A549 (cell line): ENCODE data around the gene IREB2. TPM values are rescaled to one million over a fixed set of nuclear protein-coding genes. Genes with fewer than 3 reads are reported as not detected.

Source experiments
- ATAC-seq, 2 experiments: fragments of 200-7000 bp in 1 of 2; fragments of >200 bp in 1 of 2; cut with Nextera tagmentation in 1 of 2; cut with Tn5 transposase in 1 of 2; 3 replicates each; pipeline versions ENCODE4 v1.8.0 to v1.9.1; 2018 to 2020; ENCODE audit warnings: mild to moderate bottlenecking in 1 of 2, moderate library complexity in 1 of 2
- CTCF ChIA-PET: fragments of 300-600 bp; sonication (Branson Sonifier 250); formaldehyde crosslinking; extraction: SDS; loops from one replicate; lab custom pipeline; 2021; ENCODE audit warnings: antibody characterized with exemption, inconsistent platforms; lab: Yijun Ruan, JAX
- POLR2A ChIA-PET: fragments of 350-600 bp; formaldehyde crosslinking; extraction: SDS; loops from one replicate; lab custom pipeline; 2021; ENCODE audit warnings: antibody characterized with exemption, inconsistent platforms; lab: Yijun Ruan, JAX
- DNase-seq, 2 experiments: peaks; one replicate each; pipeline versions ENCODE4 v3.0.0 to v3.0.0-alpha.2; 2011 to 2016; ENCODE audit warnings: low read depth in 1 of 2, low spot score in 1 of 2
- FAIRE-seq: peaks from 2 replicates; lab custom pipeline; 2011; peaks lifted over from hg19 to GRCh38; lab: Jason Lieb, UNC
- H3K27ac ChIP-seq, 2 experiments: fragments of >200 bp; sonication (Bioruptor Twin); formaldehyde crosslinking; 3 replicates each; pipeline ENCODE4 v1.5.1; 2016 to 2017
- H3K4me1 ChIP-seq: fragments of >200 bp; sonication (Bioruptor Twin); formaldehyde crosslinking; 3 replicates; pipeline ENCODE4 v1.6.1; 2016
- H3K4me2 ChIP-seq: fragments of >200 bp; sonication (Bioruptor Twin); formaldehyde crosslinking; 3 replicates; pipeline ENCODE4 v1.6.1; 2016
- H3K4me3 ChIP-seq: fragments of >200 bp; sonication (Bioruptor Twin); formaldehyde crosslinking; 3 replicates; pipeline ENCODE4 v1.5.1; 2016
- H3K9me3 ChIP-seq: fragments of >200 bp; sonication (Bioruptor Twin); formaldehyde crosslinking; 3 replicates; pipeline ENCODE4 v1.6.1; 2016
- CBX2 ChIP-seq: fragments of 200-600 bp; sonication (generic); IDR thresholded peaks from 2 replicates; pipeline ENCODE4 v1.6.1; 2016; ENCODE audit warnings: low read depth, mild to moderate bottlenecking, borderline replicate concordance
- CHD4 ChIP-seq: fragments of 200-600 bp; sonication (generic); IDR thresholded peaks from 2 replicates; pipeline ENCODE4 v1.6.1; 2016; ENCODE audit warnings: antibody characterized with exemption, mild to moderate bottlenecking, borderline replicate concordance
- ESRRA ChIP-seq: fragments of 150-350 bp; IDR thresholded peaks from 2 replicates; pipeline ENCODE4 v1.6.1; 2014; ENCODE audit warnings: mild to moderate bottlenecking, low read length, borderline replicate concordance
- FOXS1 ChIP-seq: fragments of 250-450 bp; sonication (Bioruptor Pico); IDR thresholded peaks from 2 replicates; pipeline ENCODE4 v1.5.0; 2020; ENCODE audit warnings: mild to moderate bottlenecking, moderate library complexity
- HOXA7 ChIP-seq: fragments of 250-450 bp; sonication (Bioruptor Pico); IDR thresholded peaks from 2 replicates; pipeline ENCODE4 v1.5.0; 2020; ENCODE audit warnings: mild to moderate bottlenecking, moderate library complexity
- HOXB13 ChIP-seq: fragments of 250-450 bp; sonication (Bioruptor Pico); IDR thresholded peaks from 2 replicates; pipeline ENCODE4 v1.5.0; 2020; ENCODE audit warnings: low read depth, mild to moderate bottlenecking, moderate library complexity
- JUN ChIP-seq, 2 experiments: fragments of >200 bp; sonication (Bioruptor Twin); formaldehyde crosslinking; IDR thresholded peaks; 2 replicates in 1 of 2; 3 replicates in 1 of 2; pipeline ENCODE4 v1.6.1; 2016 to 2017
- JUNB ChIP-seq: fragments of >200 bp; sonication (Bioruptor Twin); formaldehyde crosslinking; IDR thresholded peaks from 2 replicates; pipeline ENCODE4 v1.6.1; 2016
- KDM1A ChIP-seq: fragments of 200-600 bp; sonication (generic); IDR thresholded peaks from 2 replicates; pipeline ENCODE4 v1.6.1; 2016; ENCODE audit warnings: low read depth, mild to moderate bottlenecking
- KDM5A ChIP-seq: fragments of 200-600 bp; sonication (generic); IDR thresholded peaks from 2 replicates; pipeline ENCODE4 v1.6.1; 2016; ENCODE audit warnings: antibody characterized with exemption, mild to moderate bottlenecking
- MAFK ChIP-seq: fragments of 450-650 bp; IDR thresholded peaks from 2 replicates; pipeline ENCODE4 v1.6.1; 2014; ENCODE audit not compliant: partially characterized antibody
- MAZ ChIP-seq: fragments of 150-350 bp; IDR thresholded peaks from 2 replicates; pipeline ENCODE4 v1.6.1; 2014; ENCODE audit warnings: antibody characterized with exemption, low read depth, low read length, borderline replicate concordance
- NPAS2 ChIP-seq: fragments of 250-450 bp; sonication (Bioruptor Pico); IDR thresholded peaks from 2 replicates; pipeline ENCODE4 v1.8.0; 2022; ENCODE audit warnings: mild to moderate bottlenecking, moderate library complexity, borderline replicate concordance
- POLR2A ChIP-seq: IDR thresholded peaks from 2 replicates; pipeline ENCODE4 v1.6.1; 2012; ENCODE audit warnings: mild to moderate bottlenecking, low read length
- RARB ChIP-seq: fragments of 250-450 bp; sonication (Bioruptor Pico); IDR thresholded peaks from 2 replicates; pipeline ENCODE4 v1.8.0; 2021; ENCODE audit warnings: mild to moderate bottlenecking, moderate library complexity
- RNF2 ChIP-seq: fragments of 200-600 bp; sonication (generic); IDR thresholded peaks from 2 replicates; pipeline ENCODE4 v1.6.1; 2016; ENCODE audit warnings: low read depth, mild to moderate bottlenecking, antibody characterized with exemption, moderate library complexity, borderline replicate concordance
- SMC3 ChIP-seq: fragments of >200 bp; sonication (Bioruptor Twin); formaldehyde crosslinking; IDR thresholded peaks from 3 replicates; pipeline ENCODE4 v1.6.1; 2018; ENCODE audit warnings: inconsistent platforms
- SREBF2 ChIP-seq: fragments of 450-650 bp; IDR thresholded peaks from 2 replicates; pipeline ENCODE4 v1.6.1; 2014; ENCODE audit warnings: mild to moderate bottlenecking, moderate library complexity
- ZC3H11A ChIP-seq: fragments of 450-650 bp; IDR thresholded peaks from 2 replicates; pipeline ENCODE4 v1.6.1; 2014; ENCODE audit warnings: antibody characterized with exemption, mild to moderate bottlenecking
- ZFP36 ChIP-seq: fragments of 450-650 bp; IDR thresholded peaks from 2 replicates; pipeline ENCODE4 v1.6.1; 2014; ENCODE audit warnings: borderline replicate concordance; ENCODE audit not compliant: partially characterized antibody
- WGBS: methylation state at CpG from one replicate; pipeline ENCODE4 v1.1.6; 2017; ENCODE audit errors: missing lambda C conversion rate; 5-methylcytosine and 5-hydroxymethylcytosine counted together
- polyA plus RNA-seq, 4 experiments: library from polyadenylated mRNA; depleted of rRNA in 3 of 4; stranded (reverse); fragments of >200 nt; fragmentation: RNase III in 1 of 4; extraction: RNeasy Plus Mini Kit Qiagen cat#74134 plus additional on column Dnase treatment in 1 of 4; gene quantifications; 2 replicates in 3 of 4; 3 replicates in 1 of 4; pipeline ENCODE4 v1.2.3, GENCODE V29; 2011 to 2017
- TF ChIP-seq, protein P1 (sequence below): fragments of 150-350 bp; IDR thresholded peaks from 2 replicates; pipeline ENCODE4 v1.6.1; 2014; ENCODE audit warnings: low read depth, mild to moderate bottlenecking, low read length
- TF ChIP-seq, protein P2 (sequence below): fragments of 250-450 bp; sonication (Bioruptor Pico); IDR thresholded peaks from 2 replicates; pipeline ENCODE4 v1.5.0; 2020; ENCODE audit warnings: low read depth, mild to moderate bottlenecking, moderate library complexity
- TF ChIP-seq, protein P3 (sequence below): fragments of 250-450 bp; sonication (Bioruptor Pico); IDR thresholded peaks from 2 replicates; pipeline ENCODE4 v1.5.0; 2021; ENCODE audit warnings: mild to moderate bottlenecking, moderate library complexity, borderline replicate concordance
- TF ChIP-seq, protein P4 (sequence below): fragments of >200 bp; sonication (Bioruptor Twin); formaldehyde crosslinking; IDR thresholded peaks from 2 replicates; pipeline ENCODE4 v1.6.1; 2016

The IREB2 gene
- polyA plus RNA-seq, 2 of the 4 experiments (the other 2 are of a cell fraction), result 37.3 to 78.1 TPM

DNA sequence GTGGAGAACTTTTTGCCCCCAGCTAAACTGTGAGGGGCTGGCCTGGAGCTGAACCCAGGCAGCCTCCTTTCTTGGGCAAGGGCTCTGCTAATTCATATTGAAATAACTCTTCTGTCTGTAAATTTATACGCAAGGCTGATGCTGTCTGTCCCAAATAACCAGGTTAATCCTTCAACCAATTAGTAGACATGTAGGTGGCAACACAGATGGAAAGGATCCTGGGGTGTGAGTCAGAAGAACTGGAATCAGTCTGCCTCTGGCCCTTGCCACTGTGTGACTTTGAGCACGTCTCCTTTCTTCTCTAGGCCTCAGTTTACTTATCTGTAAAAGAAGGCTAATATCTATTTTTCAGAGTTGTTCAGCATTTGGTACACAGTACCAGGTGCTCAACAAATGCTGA, 48.3 kb upstream of the IREB2 start:
- WGBS, result 57% methylated on average over 2 of the region's 2 CpGs
- no peak for FAIRE-seq
- DNase-seq, result no peak
- no peak overlapping the region for H3K4me2 ChIP-seq
- POLR2A ChIA-PET, result no interaction called here
- no peak for ATAC-seq
- H3K4me1 ChIP-seq, result no peaks in the 10 kb centered on the region
- H3K9me3 ChIP-seq, result no peaks in the 10 kb centered on the region
- CTCF ChIA-PET, result interaction anchor here (0.7 to 6.1 kb wide), 6 partner anchors 7 to 118 kb away, joined by 3 to 36 read pairs (median 4); no protein-coding TSS in a partner anchor
- peak; percentile 14 for TF ChIP-seq MAFK
- TF ChIP-seq CBX2, result no peak
- TF ChIP-seq, all 56 proteins: peak for 1
- Histone ChIP-seq H3K4me3 (no peak overlapping the region), H3K27ac (no peak overlapping the region)

DNA sequence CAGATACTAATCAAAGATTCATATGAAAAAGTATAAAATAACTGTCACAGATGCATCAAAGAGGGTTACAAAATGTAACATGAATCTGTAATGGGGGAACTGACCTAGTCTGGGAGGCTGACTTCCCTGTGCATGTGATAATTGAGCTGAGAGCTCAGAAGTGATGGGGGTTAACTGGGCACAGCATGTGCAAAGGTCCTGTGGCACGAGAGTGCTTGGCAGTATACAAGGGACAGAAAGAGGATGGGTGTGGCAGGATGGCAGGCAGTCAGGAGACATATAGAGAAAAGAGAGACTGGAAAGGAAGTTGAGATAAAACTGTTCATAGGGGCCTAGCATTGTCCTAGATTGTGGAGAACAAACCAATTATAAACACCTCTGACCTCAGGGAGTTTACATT, 47.8 kb upstream of the IREB2 start:
- CTCF ChIA-PET, result interaction anchor here (0.5 to 1.0 kb wide), 3 partner anchors 14 to 118 kb away, joined by 3 to 4 read pairs (median 3); no protein-coding TSS in a partner anchor
- Histone ChIP-seq H3K4me2 (no peak overlapping the region), H3K27ac (no peak overlapping the region)
- TF ChIP-seq JUN (IDR thresholded peaks at IDR 0.05), result no peak
- no peak for TF ChIP-seq HOXB13 (CRISPR knock-in tag)
- no peak for TF ChIP-seq RARB
- TF ChIP-seq MAZ, result no peak
- TF ChIP-seq, protein P1, sequence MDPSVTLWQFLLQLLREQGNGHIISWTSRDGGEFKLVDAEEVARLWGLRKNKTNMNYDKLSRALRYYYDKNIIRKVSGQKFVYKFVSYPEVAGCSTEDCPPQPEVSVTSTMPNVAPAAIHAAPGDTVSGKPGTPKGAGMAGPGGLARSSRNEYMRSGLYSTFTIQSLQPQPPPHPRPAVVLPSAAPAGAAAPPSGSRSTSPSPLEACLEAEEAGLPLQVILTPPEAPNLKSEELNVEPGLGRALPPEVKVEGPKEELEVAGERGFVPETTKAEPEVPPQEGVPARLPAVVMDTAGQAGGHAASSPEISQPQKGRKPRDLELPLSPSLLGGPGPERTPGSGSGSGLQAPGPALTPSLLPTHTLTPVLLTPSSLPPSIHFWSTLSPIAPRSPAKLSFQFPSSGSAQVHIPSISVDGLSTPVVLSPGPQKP, result no peak
- TF ChIP-seq SREBF2, result no peak
- no peak for TF ChIP-seq RNF2
- no peak for TF ChIP-seq POLR2A
- no peak for TF ChIP-seq ZC3H11A
- no peak for TF ChIP-seq CHD4
- no peak for TF ChIP-seq ZFP36
- TF ChIP-seq KDM1A, result no peak
- TF ChIP-seq JUNB, result no peak
- TF ChIP-seq, all 56 proteins: peak for 0
- no peak overlapping the region for H3K4me3 ChIP-seq
- 17% methylated on average over 1 of the region's 1 CpG for WGBS
- H3K4me1 ChIP-seq, result no peaks in the 10 kb centered on the region
- H3K9me3 ChIP-seq, result no peaks in the 10 kb centered on the region
- ATAC-seq (no peak), FAIRE-seq (no peak), DNase-seq (no peak)
- POLR2A ChIA-PET, result no interaction called here

DNA sequence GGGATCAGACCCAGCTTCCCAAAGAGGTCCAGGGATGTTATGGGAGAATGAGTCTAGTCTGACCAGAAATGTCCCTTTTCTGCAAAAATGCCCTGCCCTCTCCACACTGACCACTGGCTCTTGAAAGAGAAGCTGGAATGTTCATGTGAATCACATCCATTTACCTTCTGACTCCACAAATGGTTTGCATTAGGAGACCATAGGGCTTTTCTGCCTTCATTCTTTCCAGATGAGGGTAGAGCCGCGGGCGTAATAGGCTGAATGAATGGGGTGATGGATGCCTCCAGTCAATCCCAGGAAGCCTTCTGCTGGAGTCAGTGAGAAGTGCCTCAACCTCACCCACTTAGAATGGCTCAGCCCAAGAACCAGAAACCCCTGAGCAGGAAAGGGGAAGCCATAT, 47.2 kb upstream of the IREB2 start:
- FAIRE-seq, result no peak
- WGBS, result 87% methylated on average over 3 of the region's 3 CpGs

More for the DNA sequence above, 47.2 kb upstream of the IREB2 start:
- H3K4me3 ChIP-seq, result no peak overlapping the region
- ChIA-PET POLR2A (no interaction called here), CTCF (interaction anchor here (0.5 kb wide), 1 partner anchor 112 kb away, joined by 4 read pairs; no protein-coding TSS in a partner anchor)
- ATAC-seq, result no peak
- no peaks in the 10 kb centered on the region for H3K9me3 ChIP-seq
- TF ChIP-seq, protein P2, sequence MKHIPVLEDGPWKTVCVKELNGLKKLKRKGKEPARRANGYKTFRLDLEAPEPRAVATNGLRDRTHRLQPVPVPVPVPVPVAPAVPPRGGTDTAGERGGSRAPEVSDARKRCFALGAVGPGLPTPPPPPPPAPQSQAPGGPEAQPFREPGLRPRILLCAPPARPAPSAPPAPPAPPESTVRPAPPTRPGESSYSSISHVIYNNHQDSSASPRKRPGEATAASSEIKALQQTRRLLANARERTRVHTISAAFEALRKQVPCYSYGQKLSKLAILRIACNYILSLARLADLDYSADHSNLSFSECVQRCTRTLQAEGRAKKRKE (CRISPR knock-in tag), result no peak
- TF ChIP-seq ZFP36 (no peak), SMC3 (no peak), HOXA7 (CRISPR knock-in tag) (no peak), JUNB (no peak), NPAS2 (CRISPR knock-in tag) (no peak), ESRRA (no peak), KDM5A (no peak), FOXS1 (no peak), POLR2A (no peak)
- TF ChIP-seq, protein P3, sequence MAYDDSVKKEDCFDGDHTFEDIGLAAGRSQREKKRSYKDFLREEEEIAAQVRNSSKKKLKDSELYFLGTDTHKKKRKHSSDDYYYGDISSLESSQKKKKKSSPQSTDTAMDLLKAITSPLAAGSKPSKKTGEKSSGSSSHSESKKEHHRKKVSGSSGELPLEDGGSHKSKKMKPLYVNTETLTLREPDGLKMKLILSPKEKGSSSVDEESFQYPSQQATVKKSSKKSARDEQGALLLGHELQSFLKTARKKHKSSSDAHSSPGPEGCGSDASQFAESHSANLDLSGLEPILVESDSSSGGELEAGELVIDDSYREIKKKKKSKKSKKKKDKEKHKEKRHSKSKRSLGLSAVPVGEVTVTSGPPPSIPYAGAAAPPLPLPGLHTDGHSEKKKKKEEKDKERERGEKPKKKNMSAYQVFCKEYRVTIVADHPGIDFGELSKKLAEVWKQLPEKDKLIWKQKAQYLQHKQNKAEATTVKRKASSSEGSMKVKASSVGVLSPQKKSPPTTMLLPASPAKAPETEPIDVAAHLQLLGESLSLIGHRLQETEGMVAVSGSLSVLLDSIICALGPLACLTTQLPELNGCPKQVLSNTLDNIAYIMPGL (CRISPR knock-in tag), result no peak
- TF ChIP-seq, protein P4, sequence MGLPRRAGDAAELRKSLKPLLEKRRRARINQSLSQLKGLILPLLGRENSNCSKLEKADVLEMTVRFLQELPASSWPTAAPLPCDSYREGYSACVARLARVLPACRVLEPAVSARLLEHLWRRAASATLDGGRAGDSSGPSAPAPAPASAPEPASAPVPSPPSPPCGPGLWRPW, result no peak
- TF ChIP-seq, all 56 proteins: peak for 0
- Histone ChIP-seq H3K4me2 (no peak overlapping the region), H3K27ac (no peak overlapping the region), H3K4me1 (no peaks in the 10 kb centered on the region)
- no peak for DNase-seq
